Fibroblast of the aortic adventitia (primary cell): ENCODE measurements around the gene FOXE1. TPM values are rescaled to one million over a fixed set of nuclear protein-coding genes. Genes with fewer than 3 reads are reported as not detected.

Experiments used
- DNase-seq: peaks from one replicate; pipeline ENCODE4 v3.0.0-alpha.2; 2010; ENCODE audit warnings: low read depth
- H3K4me3 ChIP-seq: 2 replicates; pipeline ENCODE4 v1.5.1; 2011; ENCODE audit warnings: low read depth, mild to moderate bottlenecking, control low read depth, low read length, moderate library complexity
- CTCF ChIP-seq: IDR thresholded peaks from 2 replicates; pipeline ENCODE4 v1.5.1; 2011; ENCODE audit warnings: mild to moderate bottlenecking, low read length, control low read depth, inconsistent platforms; ENCODE audit not compliant: insufficient read depth
- total RNA-seq: library from RNA; depleted of rRNA; stranded (reverse); fragments of >200 nt; gene quantifications from 2 replicates; pipeline ENCODE4 v1.2.3, GENCODE V29; 2012; ENCODE audit warnings: low replicate concordance

The FOXE1 gene
- total RNA-seq, result not detected in 2 replicates

- DNase-seq, result no peak
- no peak for TF ChIP-seq CTCF
These were observed at the start of gene FOXE1 for GRCh38 chr9:97853056-97853843. Gene FOXE1, plus strand, starts transcription at chr9:97853226. Its CDS starts 689 bp downstream, at chr9:97853915.

GRCh38 chr9:97804059-97804365 is 49.0 kb upstream of the FOXE1 start:
- DNase-seq, result no peak
- no peak overlapping the region for H3K4me3 ChIP-seq
- TF ChIP-seq CTCF, result no peak

More at GRCh38 chr9:97853056-97853843, at the start of gene FOXE1:
- no peak within 1 kb of the TSS for H3K4me3 ChIP-seq

- H3K4me3 ChIP-seq, result no peak overlapping the region
- no peak for DNase-seq
- no peak for TF ChIP-seq CTCF
These were observed 46.3 kb upstream of the FOXE1 start for GRCh38 chr9:97806721-97807120.

GRCh38 chr9:97807681-97808080 is 45.3 kb upstream of the FOXE1 start:
- DNase-seq, result no peak
- no peak for TF ChIP-seq CTCF
- no peak overlapping the region for H3K4me3 ChIP-seq

GRCh38 chr9:97808415-97808814 is 44.6 kb upstream of the FOXE1 start:
- no peak for TF ChIP-seq CTCF
- DNase-seq, result no peak
- H3K4me3 ChIP-seq, result no peak overlapping the region

GRCh38 chr9:97808972-97809371 is 44.1 kb upstream of the FOXE1 start:
- no peak overlapping the region for H3K4me3 ChIP-seq
- no peak for TF ChIP-seq CTCF
- DNase-seq, result peak; percentile 16
